NCI-H524 (cell line): ENCODE data around the gene OR56A3.
"Not testable (repeated sequence)": the region's sequence is repeated elsewhere in the genome, so short reads cannot be mapped to it uniquely, and the experiment has no call there.

Experiments used
- DNase-seq, 2 experiments: peaks; one replicate each; lab custom pipeline; 2025; lab: John Stamatoyannopoulos, UW

Gene OR56A3

GRCh38 chr11:5941951-5942350, at the start of gene OR56A3:
TSS of gene OR56A3 (plus strand) at chr11:5942251. CDS start at chr11:5947347, 5,096 bp downstream.
- DNase-seq, result no peak

DNA sequence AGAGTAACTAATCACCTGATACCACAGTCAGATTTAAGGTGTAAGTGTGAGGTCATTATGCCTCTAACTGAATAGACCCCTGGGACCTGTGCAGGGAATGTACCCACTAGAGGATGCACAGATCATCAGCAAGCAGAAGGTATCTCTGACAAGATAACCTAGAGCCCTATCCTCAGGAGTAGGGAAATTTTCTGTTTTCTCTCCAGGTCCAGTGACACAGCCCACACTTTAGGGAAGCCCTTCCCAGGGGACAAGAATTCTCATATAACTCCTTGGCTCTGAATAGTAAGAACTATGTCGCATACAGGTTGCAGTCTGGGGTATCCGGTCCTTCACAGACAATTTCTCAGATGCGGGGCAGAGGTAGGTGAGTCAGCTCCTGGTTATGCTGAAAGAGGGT, 49.1 kb upstream of the OR56A3 start, which contains the start of gene OR52E5:
Gene OR52E5 (plus strand): TSS at position 301 of the 400 bp plus-strand sequence. CDS start 7,569 bp downstream, outside the sequence.
- no peak for DNase-seq

GRCh38 chr11:5899534-5899933, 42.5 kb upstream of the OR56A3 start:
- no peak for DNase-seq

GRCh38 chr11:5910540-5910939, 31.5 kb upstream of the OR56A3 start:
- no peak for DNase-seq

- DNase-seq, result peak in 1 of 2 experiments; percentile 4
Observed at GRCh38 chr11:5922749-5923426, 19.2 kb upstream of the OR56A3 start.

GRCh38 chr11:5923427-5923776, 18.6 kb upstream of the OR56A3 start:
- no peak for DNase-seq

DNA sequence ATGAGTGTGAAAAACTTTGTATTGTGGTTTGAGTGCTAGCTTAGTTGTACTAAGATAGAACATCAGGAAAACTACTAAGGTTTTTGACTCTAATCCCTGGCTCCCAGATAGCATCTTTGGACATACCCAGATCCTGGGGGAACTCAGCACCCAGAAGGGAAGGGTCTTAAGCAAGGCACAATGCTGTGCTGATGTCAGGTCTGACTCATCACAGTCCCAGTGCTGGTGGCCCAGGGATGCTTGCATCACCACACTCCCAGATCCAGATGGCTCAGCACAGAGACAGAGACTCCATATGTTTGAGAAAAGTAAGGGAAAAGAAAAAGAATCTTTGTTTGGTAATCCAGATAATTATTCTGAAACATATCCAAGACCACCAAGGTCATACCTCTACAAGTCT, 18.3 kb upstream of the OR56A3 start:
- no peak for DNase-seq

GRCh38 chr11:5928271-5928670, 13.8 kb upstream of the OR56A3 start:
- no peak for DNase-seq

DNA sequence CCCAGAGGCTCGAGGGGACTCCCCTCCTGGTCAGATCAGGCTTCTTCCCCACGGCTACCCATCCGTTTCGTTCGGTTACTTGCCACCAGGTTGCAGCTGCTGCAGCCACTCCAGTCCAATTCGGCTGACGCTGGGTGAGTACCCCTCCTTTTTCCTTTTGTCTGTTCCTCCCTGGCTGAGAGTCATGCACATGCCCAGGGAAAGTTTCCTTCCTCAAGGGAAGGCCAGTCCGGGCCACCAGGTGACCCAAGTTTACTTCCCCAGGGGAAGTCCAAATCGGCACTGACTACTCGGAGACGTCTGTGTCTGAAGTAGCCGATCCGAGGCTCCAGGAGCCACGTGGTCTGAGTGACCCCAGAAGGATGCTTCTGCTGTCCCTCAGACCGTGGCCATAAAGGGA, 13.2 kb upstream of the OR56A3 start:
- DNase-seq, result no peak

GRCh38 chr11:5929571-5930368, 12.3 kb upstream of the OR56A3 start:
- DNase-seq, result no peak

- no peak for DNase-seq
Observed at GRCh38 chr11:5930614-5931013, 11.4 kb upstream of the OR56A3 start.

GRCh38 chr11:5931061-5931460, 11.0 kb upstream of the OR56A3 start:
- no peak for DNase-seq

- no peak for DNase-seq
Observed at GRCh38 chr11:5932671-5933070, 9.4 kb upstream of the OR56A3 start.

DNA sequence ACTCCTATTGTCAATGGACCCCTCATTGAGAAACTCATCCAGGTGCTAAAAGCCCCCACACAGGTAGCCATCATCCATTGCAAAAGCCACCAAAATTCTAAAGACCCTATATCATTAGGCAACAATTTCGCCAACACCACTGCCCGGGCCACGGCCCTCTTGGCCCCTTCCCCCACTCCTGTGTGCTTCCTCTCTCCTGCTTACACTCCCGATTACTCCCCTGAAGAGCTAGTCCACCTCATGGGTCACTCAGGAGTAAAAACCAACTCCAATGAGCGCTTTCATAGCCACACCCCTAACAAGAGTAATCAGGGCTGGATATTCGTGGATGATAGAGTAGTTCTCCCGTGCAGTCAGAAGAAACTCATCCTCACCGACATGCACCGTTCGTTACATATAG, 8.9 kb upstream of the OR56A3 start:
- no peak for DNase-seq

GRCh38 chr11:5937868-5938602, 4.0 kb upstream of the OR56A3 start:
- DNase-seq, result no peak

DNA sequence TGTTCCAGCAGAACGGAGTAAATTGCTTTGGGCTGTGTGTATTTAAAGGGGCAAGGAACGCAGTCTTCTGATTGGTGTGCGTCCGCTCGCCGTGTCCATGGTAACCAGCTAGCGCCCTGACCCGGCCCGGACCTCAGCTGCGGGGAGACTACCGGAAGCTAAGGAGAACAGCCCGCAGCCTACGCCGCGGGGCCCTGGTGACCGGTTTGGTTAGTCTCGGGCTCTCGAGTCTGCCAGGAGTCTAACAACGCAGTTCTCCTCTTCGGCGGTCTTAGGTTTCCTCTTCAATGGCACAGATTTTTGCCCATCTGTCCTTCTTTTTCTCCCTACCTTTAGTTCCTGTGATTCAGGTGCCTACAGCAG, 3.5 kb upstream of the OR56A3 start:
- no peak for DNase-seq

DNA sequence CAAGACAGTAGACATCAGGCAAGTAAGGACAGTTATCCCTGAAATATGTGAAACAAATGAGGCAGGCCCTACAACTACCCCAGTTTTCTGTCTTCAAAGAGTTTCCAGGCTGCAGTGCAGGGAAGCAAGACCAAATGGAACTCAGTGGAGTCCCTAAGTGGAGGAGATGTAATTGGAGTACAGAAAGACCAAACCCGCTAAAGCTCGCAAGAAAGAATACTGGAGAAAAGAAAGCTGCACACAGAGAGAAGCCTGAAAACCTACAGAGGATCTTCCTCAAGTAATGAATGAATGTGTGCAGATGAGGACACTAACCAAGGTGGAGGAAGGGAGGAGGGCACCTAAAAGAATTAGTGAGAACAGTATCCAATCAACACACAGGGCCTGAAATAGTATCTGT, 1.3 kb upstream of the OR56A3 start:
- DNase-seq, result no peak

DNA sequence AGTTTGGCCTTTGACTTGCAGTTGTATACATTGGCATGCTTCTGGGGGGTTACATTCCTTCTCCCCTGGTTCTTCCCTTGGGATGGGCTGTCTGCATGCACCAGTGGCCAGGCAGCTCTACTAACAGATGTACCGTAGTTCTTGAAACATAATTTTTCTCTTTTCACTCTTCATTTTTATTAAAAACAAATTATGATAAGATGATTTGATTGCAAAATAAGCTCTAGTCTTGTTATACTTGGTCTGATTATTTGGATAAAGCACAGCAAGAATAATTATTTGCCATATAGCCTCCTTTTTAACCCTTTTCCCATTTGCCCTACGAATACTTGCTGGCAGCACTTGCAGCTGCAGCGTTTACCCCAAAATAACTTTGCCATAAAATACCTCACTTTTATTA, 13.5 kb downstream of the OR56A3 start:
- no peak for DNase-seq

DNA sequence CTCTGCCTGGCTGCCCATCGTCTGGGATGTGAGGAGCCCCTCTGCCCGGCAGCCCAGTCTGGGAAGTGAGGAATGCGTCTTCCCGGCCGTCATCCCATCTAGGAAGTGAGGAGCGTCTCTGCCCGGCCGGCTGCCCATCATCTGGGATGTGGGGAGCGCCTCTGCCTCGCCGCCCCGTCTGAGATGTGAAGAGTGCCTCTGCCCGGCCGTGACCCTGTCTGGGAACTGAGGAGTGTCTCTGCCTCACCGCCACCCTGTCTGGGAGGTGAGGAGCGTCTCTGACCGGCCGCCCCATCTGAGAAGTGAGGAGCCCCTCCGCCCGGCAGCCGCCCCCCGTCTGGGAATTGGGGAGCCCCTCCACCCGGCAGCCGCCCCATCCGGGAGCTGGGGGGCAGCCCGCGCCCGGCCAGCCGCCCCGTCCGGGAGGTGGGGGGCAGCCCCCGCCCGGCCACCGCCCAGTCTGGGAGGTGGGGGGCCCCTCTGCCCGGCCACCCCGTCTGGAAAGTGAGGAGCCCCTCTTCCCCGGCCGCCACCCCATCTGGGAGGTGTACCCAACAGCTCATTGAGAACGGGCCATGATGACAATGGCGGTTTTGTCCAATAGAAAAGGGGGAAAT, 18.8 kb downstream of the OR56A3 start:
- not testable (repeated sequence) for DNase-seq

DNA sequence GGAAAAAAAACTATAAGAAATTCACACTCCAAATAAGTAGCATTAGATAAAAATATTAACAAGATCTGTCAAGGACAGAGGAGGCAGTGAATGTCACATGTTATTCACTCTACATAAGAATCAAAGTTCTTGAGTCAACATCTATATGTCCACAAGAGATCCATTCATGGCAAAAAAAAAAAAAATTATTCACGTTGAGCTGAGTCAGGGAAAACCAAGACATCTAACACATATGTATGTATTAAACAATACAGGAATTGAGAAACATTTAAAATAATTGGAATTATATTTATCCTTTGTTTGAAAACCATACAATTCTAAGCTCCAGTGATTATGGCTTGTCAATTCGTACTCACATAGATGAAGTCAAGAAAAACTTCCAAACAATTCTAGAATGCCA, 24.9 kb downstream of the OR56A3 start:
- no peak for DNase-seq

- DNase-seq, result no peak
Observed at GRCh38 chr11:5967708-5968107, 25.7 kb downstream of the OR56A3 start.

GRCh38 chr11:5968394-5968793, 26.3 kb downstream of the OR56A3 start, which contains the start of gene OR56A5:
TSS of gene OR56A5 (minus strand) at chr11:5968494. CDS start at chr11:5968494, 0 bp downstream.
- no peak for DNase-seq
